Measurements from ENCODE around the gene OTOL1. TPM values are rescaled to one million over a fixed set of nuclear protein-coding genes. Genes with fewer than 3 reads are reported as not detected.

The OTOL1 gene
- total and polyA plus RNA-seq, 10 of the 15 experiments (the other 5 are each of a cell fraction or from before 2014, with no cell fraction given): not detected

DNA sequence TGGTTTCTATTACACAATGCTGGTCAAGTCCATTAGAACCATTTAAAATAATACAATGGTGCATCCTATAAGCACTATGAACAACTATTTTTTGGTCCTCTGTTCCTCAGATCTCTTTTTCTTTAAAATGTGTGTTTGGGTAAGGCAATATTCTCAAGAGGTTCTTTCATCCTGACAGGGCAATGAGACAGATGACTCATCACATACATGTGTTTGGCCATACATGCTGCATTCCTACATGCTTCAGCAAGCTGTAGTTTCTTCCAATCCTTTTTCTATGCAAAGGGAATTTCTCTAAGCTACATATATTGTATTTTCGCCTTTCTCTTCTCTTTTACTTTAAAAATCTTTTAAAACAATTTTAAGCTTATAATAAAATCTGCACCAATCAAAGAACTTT, 52.7 kb downstream of the OTOL1 start:
- Histone ChIP-seq H4K20me1 (ENCODE audit: control insufficient read depth, insufficient read depth) (no peaks in the 10 kb centered on the region), H3K4me3 (no peak overlapping the region), H3K36me3 (ENCODE audit: control insufficient read depth in 2 of 2, insufficient read depth in 2 of 2, low read length in 1 of 2) (no peaks in the 10 kb centered on the region), H3K4me1 (ENCODE audit: control insufficient read depth, insufficient read depth, low read length) (no peaks in the 10 kb centered on the region), H3K79me2 (ENCODE audit: control insufficient read depth, insufficient read depth, low read length) (no peaks in the 10 kb centered on the region), H3K9ac (ENCODE audit: control insufficient read depth, insufficient read depth, low read length) (no peak overlapping the region), H3K27ac (ENCODE audit: control insufficient read depth, insufficient read depth) (no peak overlapping the region), H3K27me3 (replicated peaks in 1 of 2; ENCODE audit: control insufficient read depth in 2 of 2, insufficient read depth in 2 of 2, low read length in 1 of 2) (no peaks in the 10 kb centered on the region), H3K9me3 (replicated peaks; ENCODE audit: control insufficient read depth, insufficient read depth, low read length) (no peaks in the 10 kb centered on the region), H3K4me2 (ENCODE audit: control insufficient read depth, insufficient read depth) (no peak overlapping the region), H2AFZ (ENCODE audit: control insufficient read depth, low read depth, low read length) (no peak overlapping the region)
- BruUV-seq (replicated peaks): no TSS peak
- TF ChIP-seq NFYB (IDR thresholded peaks at IDR 0.05; ENCODE audit: insufficient read depth, low read depth, low read length): no peak
- no peak for TF ChIP-seq GABPA (IDR thresholded peaks at IDR 0.05; ENCODE audit: low read depth)
- TF ChIP-seq, protein P1, sequence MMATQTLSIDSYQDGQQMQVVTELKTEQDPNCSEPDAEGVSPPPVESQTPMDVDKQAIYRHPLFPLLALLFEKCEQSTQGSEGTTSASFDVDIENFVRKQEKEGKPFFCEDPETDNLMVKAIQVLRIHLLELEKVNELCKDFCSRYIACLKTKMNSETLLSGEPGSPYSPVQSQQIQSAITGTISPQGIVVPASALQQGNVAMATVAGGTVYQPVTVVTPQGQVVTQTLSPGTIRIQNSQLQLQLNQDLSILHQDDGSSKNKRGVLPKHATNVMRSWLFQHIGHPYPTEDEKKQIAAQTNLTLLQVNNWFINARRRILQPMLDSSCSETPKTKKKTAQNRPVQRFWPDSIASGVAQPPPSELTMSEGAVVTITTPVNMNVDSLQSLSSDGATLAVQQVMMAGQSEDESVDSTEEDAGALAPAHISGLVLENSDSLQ (IDR thresholded peaks at IDR 0.05): no peak
- no peak for TF ChIP-seq SIX5 (IDR thresholded peaks at IDR 0.05; ENCODE audit: low read depth, low read length, severe bottlenecking)
- no peak for TF ChIP-seq ZNF384 (IDR thresholded peaks at IDR 0.05; ENCODE audit: borderline replicate concordance, low read depth, low read length)
- TF ChIP-seq CREM (IDR thresholded peaks at IDR 0.05; ENCODE audit: low read depth): no peak
- no peak for DNase-seq (ENCODE audit: low read depth, low spot score)
- CTCF ChIA-PET: interaction anchor here (0.7 kb wide), 1 partner anchor 597 kb away, joined by 3 read pairs; no protein-coding TSS in a partner anchor
- WGBS (ENCODE audit: insufficient coverage, insufficient replicate concordance, low lambda C conversion rate, missing lambda C conversion rate): 0% methylated on average over 1 of the region's 1 CpG
- no peak for FAIRE-seq
- intact Hi-C loops (cut with micrococcal nuclease; ENCODE audit: unreplicated experiment) (no loop called here), in situ Hi-C loops (cut with MboI) (no loop called here)
- POLR2A ChIA-PET: no interaction called here
- RAD21 ChIA-PET (ENCODE audit: unreplicated experiment): no interaction called here
- SMC1A ChIA-PET (ENCODE audit: uncharacterized antibody, unreplicated experiment): no interaction called here
- ATAC-seq: peak; percentile 70

Measured in GM12878 (cell line).